ENCODE measurements around the gene PDE2A.
A peak's percentile ranks its signal among the peaks of the same experiment; 100 is the strongest.

Gene PDE2A

DNA sequence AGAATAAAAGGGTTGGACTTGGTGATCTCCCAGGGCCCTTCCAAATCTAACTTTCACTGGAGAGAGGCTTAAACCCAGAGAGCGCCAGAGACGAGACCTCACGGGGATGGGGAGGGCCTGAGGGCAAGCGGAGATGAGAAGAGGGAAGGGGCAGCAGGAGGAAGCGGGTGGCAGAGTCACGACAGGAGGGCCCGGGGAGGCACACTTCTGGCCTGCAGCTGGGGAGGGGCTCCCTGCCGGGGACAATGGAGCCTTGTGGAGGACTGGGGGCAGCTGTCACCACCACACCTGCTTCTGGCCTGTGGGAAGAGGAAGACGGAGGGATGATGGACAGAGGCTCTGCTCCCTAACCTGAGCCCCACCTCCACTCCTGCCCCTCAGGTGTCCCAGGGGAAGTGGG, 40.2 kb downstream of the PDE2A start:
- DNase-seq: no peak

DNA sequence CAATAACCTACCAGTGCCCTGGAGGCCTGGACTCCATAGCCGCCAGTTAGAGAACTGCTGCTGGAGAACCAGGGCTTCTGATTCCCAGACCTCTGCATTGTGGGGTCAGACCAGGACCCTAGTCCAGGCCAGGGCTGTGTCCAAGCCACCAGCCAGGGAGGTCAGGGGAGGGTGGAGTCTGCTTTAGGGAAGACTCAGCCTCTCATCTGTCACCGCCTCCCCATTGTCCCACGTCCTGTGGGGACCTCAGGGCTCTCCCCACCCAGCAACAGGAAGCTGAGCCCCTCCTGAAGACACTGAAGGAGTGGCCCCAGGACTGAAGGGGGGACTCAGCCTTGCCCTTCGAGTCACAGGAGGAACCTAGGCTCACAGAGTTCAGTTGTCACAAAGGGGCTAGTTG, 41.2 kb downstream of the PDE2A start:
- no peak for DNase-seq

DNA sequence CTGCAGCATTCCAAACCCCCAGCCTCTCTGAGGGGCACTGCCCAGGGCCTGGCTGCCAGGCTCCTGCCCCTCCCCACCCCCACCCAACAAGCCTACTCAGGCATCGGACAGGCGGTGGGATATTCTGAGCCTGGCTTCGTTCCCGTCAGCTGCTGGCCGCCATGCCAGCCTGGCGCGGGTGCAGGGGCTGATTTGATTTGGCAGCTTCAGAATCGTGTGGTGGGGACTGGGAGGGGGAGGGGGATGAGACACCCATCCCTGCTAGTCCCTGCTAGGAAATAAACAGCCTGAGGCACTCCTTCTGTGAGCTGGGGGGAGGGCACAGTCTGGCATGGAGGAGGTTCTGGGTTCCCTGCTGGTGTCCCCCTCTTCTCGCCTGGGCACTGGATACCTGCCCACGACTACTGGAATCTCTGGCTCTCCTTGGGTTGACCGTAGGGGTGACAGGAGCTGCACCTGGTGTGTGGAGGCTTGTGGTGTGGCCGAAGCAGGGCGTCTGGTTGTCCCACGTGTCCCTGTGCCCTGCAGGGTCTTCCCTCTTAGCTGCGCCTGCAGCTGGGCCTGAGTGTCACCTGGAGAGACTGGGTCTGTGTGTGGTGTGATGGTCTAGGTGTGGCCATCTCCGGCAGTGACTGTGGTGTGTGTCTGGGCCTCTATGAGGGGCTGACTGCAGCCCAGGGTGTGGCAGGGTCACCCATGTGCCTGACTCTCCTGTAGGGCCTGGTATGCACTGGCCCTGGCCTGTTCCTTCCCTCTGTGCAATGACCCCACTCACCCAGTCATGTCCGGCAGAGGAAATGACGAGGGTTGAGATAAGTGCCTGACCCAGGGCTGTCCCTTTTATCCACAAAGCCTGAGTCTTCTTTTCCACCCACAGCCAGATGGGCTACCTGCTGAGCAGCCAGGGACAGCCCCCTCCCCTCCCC, 42.2 kb downstream of the PDE2A start:
- DNase-seq: no peak

DNA sequence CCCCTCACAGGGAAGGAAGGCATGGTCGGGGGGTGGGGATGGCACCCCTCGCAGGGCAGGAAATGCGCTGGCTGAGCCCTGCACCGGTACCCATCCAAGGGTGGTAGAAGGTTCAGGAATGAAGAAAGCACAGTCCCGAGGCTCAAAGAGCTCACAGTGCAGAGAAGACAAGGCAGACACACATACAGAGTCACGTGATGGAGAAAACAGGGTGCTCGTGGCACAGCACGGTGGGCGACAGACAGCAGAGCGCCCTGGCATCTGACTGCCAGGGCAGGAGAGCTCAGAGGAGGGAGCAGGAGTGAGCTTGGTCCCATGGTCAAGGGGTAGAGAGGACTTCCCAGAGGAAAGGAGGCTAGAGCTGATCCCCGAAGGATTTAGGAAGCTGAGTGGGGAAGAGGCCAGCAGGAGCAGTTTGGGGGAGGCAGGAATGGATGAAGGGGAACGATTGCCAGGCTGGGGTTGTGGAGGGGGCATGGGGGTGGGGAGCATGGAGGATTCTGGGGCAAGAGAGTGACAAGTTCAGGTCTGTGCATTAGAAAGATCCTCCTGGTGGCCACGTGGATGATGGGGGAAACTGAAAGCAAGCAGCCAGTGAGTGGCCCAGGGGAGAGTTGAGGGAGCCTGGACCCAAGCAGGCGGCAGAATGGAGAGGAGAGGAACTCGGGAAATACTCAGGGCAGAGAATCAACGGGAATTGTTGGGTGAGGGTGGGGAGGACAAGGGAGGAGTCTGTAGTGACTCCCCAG, 43.9 kb downstream of the PDE2A start:
- no peak for DNase-seq

DNA sequence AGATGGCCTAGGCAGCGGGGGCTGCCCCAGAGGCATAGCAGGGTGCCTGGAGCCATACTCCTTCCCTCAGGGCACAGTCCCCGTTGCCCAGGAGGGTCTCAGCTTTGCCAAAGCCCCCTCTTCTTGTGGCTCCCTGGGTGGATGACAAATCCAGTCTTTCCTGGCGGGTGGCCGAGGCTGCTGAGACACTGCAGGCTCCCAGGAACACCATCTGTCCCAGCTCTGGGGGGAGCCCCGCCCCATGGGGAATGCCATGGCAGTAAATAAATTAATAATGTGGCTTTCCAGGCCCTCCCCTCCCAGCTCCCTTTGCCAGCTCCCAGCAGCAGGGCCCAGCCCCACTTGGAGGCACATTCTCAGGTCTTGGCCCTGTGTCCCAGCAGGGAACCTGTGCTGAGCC, 45.0 kb downstream of the PDE2A start:
- DNase-seq: no peak

DNA sequence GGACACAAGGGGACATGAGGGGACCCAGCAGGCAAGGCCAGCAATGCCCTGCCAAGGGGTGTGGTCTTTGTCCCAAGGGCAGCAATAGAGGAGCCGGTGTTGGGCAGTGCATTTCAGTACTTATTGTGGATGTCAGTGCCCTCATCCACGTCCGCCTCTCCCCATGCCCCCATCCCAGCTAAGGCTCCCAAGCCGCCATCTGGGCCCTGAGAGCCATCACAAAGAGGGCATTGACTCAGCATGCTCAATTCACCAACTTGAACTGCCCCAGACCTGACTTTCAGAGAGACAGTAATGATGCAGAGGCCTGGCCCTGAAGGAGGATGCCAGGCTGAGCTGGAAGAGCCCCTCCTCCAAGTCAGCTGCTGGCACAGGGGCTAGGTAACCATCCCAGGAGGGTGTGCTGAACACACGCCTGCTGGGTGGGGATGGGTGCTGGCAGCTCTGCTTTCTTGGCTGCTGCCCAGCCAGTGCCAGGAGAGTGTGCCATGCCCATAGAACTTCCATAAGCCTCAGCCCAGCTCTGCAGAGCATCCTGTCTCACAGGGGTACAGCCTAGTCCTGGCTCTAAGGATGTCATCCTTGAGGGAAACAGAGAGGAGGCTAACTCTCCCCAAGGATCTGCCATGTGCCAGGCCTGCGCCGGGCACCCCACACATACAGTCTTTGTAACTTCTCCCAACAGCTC, 46.5 kb downstream of the PDE2A start:
- DNase-seq: no peak

DNA sequence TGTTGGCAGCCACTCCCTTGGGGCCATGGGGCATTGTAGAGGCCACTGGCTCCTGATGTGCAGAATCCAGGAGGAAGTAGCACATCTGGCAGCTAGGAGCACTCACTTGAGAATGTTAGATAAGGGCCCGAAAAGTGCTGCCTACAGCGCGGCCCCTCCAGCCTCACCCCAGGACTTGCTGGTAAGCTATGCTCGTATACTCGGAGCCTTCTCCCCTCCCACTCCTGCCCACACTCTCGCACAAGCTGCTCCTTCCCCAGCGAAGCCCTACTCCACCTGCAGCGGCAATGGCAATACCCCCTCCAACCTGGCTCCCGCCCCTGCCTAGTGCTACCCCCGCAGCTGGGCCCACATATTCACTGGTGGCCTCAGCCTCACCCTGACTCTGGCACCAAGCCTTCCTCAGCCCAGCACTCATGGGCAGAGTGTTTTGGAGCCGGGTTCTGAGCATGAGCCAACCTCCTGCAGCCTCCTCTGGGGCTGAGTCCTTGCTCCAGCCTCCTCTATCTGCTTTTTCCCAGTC, 47.7 kb downstream of the PDE2A start:
- DNase-seq: no peak

DNA sequence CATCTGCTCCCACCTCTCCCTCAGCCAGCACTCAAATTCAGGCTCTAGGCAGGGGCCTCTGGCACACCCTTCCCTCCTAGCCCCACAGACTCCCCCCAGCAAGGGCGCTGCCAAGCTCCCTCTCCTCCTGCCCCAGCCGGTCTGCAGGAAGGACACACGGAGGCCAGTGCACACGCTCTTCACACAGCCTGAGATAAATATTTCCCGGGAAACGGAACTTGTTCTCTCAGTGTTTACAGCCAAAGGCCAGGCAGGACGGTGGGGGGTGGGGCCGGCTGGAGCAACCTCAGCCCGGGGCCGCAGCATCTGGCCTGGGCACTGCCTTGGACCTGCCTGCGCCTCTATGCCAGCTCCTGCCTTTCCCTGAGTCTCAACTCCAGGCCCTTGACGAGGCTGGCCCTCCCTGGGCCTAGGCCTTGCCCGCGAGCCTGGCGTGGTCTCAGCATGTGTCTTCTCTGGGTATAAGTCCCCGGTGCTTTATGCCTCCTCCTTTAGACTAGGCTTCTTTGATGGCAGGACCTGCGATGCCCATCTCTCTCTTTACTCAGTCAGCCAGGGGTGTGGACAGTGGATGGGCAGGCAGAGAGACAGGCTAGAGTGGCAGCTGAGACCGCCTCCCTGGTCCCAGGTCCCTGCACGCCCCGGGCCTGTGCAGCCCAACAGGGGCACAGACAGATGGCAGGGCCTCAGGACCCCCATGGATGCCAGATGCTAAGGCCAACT, 48.4 kb downstream of the PDE2A start:
- no peak for DNase-seq

DNA sequence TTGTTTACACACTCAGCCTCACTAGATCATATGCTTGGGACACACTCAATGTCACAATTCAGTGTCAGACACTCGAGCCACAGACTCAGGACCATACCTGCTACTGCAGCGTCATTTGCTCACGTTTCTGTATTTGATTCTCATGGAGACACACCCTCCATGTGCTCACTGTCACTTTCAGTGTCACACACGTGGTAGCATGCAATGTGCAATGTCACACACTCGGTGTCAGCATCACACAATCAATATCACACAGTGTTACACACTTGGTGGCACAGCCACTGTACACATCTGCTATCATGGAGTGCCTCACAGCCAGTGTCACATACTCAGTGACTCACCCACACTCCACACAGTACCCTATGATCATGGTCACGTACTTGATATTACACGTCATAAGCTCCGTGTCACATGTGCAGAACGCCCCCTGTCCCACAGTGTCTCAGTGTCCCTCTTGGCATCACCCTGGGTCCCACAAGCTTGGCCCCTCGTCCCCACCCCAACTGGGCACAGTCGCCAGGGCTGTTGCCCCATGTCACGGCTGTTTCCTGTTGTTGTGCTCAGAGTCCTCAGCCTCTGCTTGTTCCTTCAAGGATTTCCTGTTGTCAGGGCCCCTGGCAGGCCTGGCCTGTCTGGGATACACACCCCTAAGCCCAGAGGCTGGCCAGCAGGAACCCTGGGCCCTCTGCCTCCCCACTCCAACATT, 49.6 kb downstream of the PDE2A start:
- no peak for DNase-seq

DNA sequence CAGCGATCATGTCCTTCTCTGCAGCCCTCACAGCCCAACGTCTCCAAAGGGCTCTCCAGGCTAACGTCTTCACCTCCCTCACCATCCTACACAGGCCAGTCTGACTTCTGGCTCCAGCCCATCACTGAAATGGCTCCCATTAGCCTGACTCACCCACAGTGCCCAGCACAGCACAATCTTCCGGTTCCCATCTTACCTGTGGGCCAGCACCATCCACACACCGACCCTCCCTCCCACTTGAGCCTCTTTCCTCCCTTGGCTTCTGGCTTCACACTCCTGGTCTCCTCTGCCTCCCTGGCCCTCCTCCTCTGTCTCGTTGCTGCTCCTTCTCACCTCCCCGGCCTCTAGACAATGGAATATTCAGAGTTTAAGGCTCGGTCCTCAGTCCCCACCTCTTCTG, 51.2 kb downstream of the PDE2A start:
- no peak for DNase-seq

DNA sequence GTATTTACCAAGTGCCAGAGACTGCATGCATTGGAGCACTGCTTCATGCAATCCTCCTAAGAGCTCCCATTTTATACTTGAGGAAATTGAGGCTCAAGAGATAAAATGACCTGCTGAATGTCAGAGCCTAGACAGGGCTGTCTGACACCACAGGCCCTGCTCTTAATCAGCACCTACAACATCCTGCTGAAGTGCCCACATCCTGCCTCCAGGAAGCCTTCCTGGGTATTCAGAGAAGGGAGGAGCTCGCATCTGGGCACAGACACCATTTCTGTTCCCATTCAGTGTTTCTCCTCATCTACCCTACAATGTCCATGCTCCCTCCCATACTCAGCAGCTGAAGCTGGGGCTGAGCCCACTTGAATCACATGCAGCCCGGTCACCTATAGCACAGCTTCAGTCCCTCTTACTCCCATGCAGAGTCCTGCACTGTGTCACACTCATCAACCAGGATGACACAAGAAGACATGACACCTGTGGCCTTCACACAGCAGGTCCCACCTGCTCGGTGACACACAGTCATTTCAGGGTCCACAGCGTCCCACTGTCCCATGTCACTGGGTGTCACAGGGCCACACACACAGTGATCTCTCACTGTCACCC, 53.1 kb downstream of the PDE2A start:
- peak; percentile 43 for DNase-seq

DNA sequence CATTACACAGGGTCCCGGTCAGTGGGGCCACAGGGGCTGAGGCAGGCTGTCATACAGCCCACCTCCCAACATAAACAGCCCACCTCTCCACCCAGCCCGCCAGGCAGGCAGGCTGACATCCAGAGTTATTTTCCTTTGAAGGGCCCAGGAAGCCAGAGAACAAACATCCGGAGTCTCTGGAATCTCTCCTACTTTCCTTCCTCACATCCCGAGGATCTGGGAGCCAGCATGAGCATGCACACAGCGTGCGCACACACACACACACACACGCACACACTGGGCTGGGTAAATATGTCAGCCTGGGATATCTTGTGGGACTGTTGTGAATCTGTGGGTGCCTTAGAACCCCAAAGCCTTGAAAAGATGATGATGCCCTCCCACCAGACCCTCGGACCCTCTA, 55.4 kb downstream of the PDE2A start:
- no peak for DNase-seq

DNA sequence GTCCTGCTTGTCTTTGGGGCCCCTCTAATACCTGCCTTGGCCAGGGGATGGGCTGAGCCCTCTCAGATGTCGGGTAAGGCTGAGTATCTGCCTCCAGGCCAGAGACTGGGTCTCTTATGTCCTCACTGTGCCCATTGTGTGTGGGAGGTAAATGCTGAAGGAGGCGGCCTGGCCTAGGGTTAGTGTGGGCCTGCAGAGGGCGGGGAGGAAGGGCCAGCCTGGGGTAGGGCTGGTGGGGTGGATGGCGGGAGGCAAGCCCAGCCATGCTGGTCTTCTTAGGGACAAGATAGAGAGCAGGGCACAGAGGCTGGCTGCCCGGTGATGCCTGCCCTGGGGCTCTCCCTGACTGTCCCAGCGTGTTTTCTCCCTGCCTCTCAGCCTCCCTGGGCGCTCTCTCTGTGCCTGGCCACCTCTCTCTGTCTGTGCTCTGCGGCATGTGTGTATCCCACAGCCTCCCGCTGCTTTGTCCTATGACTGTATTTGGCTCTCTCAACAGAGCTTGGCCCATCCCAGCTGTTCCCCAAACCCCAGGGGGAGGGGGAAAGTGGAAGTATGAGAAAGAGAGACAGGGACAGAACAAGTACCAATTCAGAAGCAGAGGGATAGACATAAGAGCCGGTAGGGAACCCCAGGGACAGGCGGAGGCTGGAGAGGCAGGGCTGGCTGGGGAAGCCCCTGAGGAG, 57.0 kb downstream of the PDE2A start:
- DNase-seq: no peak

DNA sequence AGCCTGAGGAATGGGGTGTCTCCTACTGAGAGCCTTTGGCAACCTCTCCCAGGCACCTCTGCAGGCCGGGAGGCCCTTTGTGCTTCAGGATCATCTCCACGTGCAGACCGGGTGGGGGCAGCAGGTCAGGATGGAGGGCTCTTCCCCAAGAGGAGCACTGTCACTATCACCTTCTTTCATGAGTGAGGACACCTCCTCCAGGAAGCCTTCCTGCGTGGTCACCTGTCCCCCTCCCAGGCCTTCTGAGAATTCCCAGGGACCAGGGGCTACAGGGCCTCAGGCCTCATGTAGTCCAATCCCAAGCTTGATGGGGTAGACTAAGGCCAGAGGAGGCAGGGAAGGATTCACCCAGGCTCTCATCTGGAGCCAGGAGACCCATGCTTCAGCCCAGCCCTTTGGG, 57.6 kb downstream of the PDE2A start:
- no peak for DNase-seq

DNA sequence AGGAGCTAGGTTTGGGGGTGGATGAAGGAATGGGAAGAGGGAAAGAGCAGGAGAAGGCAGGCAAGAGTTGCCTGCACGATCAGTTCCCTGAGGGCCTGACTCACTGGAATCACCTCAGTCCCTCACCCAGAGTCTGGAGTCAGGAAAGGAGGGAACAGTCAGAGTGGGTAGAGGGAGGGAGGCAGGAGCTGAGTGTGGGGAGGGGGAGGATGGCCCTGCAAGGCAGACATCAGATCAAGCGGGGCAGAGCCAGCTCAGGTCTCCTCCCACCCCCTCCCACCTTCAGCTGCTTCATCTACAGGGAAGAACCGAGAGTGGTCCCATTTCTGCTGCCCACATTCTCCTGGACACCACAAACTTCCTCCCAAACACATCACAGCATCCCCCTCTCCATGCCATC, 58.9 kb downstream of the PDE2A start:
- DNase-seq: no peak

DNA sequence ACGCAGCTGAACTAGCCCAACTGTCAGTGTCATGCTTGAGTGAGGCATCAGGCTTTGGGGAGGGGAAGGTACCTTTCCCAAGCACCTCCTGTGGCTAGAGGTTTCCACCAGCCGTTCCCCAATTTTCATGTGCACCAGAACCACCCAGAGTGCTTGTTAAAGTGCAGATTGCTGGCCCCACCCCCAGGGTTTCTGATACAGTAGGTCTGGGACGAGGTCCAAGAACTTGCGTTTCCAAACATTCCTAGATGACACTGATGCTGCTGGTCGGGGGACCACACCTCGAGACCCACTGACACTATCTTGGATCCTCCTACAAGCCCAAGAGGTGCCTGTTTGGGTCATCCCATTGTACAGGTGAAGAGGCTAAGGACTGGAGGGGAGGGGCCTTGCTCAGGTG, 59.8 kb downstream of the PDE2A start:
- DNase-seq: no peak

DNA sequence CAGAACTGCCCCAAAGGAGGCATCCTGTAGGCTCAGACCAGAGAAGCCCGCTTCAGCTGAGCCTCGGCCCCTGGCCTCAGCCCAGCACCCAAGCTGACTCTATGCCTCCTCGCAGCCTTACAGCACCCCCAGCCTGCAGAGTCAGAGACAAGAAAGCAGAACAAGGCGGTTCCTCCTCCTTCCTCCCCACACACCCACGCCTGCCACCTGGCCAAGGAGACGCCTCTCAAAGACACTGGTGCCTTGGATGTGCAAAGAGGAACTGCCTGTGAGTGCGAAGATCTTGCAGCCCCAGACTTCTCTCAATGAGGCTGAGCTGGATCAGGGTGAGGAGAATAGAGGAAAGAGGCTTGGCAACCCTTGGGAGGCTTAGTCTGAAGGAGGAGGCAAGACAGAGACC, 60.2 kb downstream of the PDE2A start:
- DNase-seq: no peak

DNA sequence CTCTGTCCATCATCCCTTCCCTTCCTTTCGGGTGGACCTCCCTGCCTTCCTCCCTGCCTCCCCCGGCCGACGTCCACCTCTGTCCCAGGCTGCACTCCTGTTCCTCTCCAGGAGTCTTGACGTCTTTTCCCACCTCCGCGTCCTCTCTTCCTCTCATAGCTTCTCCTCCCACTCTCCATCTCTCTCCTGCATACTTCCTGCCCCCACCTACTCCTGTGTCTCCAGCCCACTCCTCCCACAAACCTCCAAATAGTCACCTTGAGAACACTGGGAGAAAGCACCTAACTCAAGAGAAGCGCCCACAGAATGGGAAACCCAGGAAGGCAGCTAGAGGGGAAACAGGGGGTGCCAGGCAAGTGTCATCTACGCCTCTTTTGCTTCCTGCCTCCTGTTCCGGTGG, 60.8 kb downstream of the PDE2A start:
- DNase-seq: no peak

DNA sequence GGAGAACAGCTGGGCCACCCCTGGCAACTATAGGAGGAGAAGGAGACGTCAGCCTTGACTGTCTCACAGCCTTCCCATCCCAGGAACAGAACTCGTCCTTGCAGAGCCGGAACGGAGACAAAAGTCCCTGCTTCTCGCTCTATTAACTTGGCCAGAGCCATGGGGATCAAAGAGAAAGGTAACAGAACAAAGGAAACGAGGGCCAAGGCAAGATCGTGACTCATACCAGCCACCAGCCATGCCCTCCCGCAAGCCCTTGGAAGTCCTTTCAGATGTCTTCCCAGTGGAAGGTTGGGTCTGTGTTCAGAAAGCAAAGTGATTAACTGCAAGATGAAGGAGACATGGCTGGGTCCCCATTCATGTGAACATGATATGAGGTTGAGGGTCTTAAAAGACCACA, 64.7 kb downstream of the PDE2A start:
- no peak for DNase-seq

DNA sequence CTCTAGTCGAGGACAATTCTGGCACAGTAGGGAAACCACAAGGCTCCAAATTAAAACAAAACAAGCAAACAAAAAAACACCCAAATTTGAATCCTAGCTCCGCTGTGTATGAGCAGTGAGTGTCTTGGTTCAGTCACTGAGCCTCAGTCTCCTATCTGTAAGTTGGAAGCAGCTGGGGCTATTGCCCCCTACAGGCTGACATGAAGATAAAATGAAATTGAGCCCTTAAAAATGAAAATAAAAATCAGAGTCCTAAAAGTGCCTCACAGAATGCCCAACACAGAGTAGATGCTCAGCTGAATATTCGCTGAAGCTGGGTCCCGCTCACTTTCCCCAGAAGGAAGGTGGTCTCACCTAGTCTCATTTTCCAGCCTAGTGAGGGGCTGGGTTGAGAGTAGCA, 65.2 kb downstream of the PDE2A start:
- DNase-seq: peak; percentile 29

DNA sequence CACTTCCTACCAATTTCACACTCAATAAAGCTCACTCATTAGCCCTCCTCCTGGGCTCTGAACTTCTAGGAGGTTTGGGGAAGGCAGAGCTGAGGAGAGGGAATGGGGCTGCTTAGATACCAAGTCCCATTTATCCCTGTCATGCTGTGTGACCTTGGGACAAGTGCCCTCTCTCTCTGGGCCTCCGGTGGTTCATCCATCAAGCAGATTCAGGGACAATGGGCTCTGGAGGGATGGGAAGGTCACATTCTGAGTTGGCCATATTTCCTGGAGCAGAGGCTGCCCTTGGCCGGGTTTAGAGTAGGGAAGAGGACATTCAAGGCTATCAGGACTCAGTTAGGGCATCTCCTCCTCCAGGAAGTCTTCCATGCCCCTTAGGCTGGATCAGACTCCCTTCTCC, 66.7 kb downstream of the PDE2A start:
- DNase-seq: no peak

All from activated CD4-positive, alpha-beta T cell treated with anti-CD3 and anti-CD28 coated beads, Interleukin-2, amount 50 U/mL, for 16 hours (primary cell).